ENCODE results near the gene NOL4L. TPM values are rescaled to one million over a fixed set of nuclear protein-coding genes. Genes with fewer than 3 reads are reported as not detected.

NOL4L gene
- total RNA-seq, 1 experiment from 2014 or later, result 31.7 TPM

DNA sequence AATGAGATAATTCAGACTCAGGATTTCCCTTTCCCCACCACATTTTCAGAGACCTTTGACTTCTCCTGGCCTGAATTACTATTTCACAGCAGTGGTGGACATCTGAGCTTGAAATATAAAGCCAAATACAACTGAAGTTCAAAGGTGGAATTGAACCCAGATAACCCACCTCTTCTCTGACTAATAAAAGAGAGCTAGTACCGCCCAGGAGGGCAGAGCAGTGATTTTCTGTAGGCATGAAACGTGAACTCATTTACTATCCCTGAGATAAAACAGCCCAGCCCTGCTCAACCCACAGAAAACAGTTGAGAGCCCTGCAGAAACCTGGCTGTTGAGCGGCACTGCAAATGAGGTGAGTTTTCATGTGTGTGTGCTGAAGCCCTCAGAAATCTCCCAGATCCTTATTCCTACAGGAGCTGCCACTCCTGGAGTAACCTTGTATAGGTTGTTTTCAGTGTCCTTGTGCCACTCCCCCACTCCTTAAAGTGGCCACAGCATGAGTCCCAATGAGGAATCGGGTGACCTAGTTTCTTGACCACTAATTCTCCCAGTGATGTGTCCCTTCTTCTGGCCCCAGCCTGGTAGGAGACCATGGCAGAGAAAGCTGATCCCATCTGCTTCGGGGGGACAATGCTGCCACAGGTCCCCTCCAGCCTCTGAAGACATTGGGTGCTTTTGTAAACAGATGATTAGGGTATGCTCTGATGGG, 99.2 kb downstream of the NOL4L start:
- no peak overlapping the region for H3K56ac ChIP-seq (ENCODE audit: insufficient read length, low read depth, low read length)
- H3K27me3 Mint-ChIP-seq (ENCODE audit: low read depth), result peaks cover 34% of the 10 kb centered on the region
- H3K14ac ChIP-seq (ENCODE audit: insufficient read depth, low read length), result no peak overlapping the region
- H4K20me1 ChIP-seq (ENCODE audit: control insufficient read depth, insufficient read depth, insufficient read length), result no peaks in the 10 kb centered on the region
- no peak overlapping the region for H3K4me2 ChIP-seq (ENCODE audit: insufficient read depth, insufficient read length, low read length)
- no peaks in the 10 kb centered on the region for H3K27me3 ChIP-seq (ENCODE audit: insufficient read depth, low read length)
- peak overlapping the region; percentile 17 to 42; a peak in 2 of 5 replicates for H3K4me3 Mint-ChIP-seq
- no peak overlapping the region for H2BK15ac ChIP-seq (ENCODE audit: low read depth, low read length)
- TF ChIP-seq, protein P1, sequence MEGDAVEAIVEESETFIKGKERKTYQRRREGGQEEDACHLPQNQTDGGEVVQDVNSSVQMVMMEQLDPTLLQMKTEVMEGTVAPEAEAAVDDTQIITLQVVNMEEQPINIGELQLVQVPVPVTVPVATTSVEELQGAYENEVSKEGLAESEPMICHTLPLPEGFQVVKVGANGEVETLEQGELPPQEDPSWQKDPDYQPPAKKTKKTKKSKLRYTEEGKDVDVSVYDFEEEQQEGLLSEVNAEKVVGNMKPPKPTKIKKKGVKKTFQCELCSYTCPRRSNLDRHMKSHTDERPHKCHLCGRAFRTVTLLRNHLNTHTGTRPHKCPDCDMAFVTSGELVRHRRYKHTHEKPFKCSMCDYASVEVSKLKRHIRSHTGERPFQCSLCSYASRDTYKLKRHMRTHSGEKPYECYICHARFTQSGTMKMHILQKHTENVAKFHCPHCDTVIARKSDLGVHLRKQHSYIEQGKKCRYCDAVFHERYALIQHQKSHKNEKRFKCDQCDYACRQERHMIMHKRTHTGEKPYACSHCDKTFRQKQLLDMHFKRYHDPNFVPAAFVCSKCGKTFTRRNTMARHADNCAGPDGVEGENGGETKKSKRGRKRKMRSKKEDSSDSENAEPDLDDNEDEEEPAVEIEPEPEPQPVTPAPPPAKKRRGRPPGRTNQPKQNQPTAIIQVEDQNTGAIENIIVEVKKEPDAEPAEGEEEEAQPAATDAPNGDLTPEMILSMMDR (conservative IDR thresholded peaks at IDR 0.05), result no peak
- no peak overlapping the region for H3K27ac ChIP-seq (ENCODE audit: insufficient read length, low read depth, low read length)
- H3K9ac ChIP-seq (ENCODE audit: extremely low read depth, insufficient read length, low read length), result no peak overlapping the region
- H3K27ac Mint-ChIP-seq, result no peak overlapping the region
- no peak overlapping the region for H2BK12ac ChIP-seq (ENCODE audit: insufficient read length, low read depth, low read length)
- H3K36me3 Mint-ChIP-seq (ENCODE audit: insufficient read depth in 1 of 3, low read depth in 3 of 3), result peaks cover 0 to 2% (median 0%) of the 10 kb centered on the region in 3 experiments; a peak in 2 of 7 replicates
- H3K4me1 ChIP-seq (ENCODE audit: insufficient read depth, low read length), result peaks cover 1% of the 10 kb centered on the region; the same call in 1 of the 2 replicates
- H2BK5ac ChIP-seq (ENCODE audit: insufficient read length, low read length), result no peak overlapping the region
- no peaks in the 10 kb centered on the region for H3K9me3 ChIP-seq (ENCODE audit: control insufficient read depth, low read depth, low read length)
- no peak overlapping the region for H2BK20ac ChIP-seq (ENCODE audit: low read depth, low read length, poor library complexity, severe bottlenecking)
- H3K4ac ChIP-seq (ENCODE audit: low read depth, low read length), result no peak overlapping the region
- no peak overlapping the region for H2AK5ac ChIP-seq (ENCODE audit: insufficient read length, low read length)
- H2BK120ac ChIP-seq (ENCODE audit: low read depth, low read length, poor library complexity, severe bottlenecking), result no peak overlapping the region
- WGBS (ENCODE audit: extremely low coverage, insufficient read length, low lambda C conversion rate), result no CpG with 5 or more reads among the region's 5 CpGs
- peaks cover 12% of the 10 kb centered on the region for H3K23me2 ChIP-seq (ENCODE audit: insufficient read length, low read depth, low read length, poor library complexity, severe bottlenecking)
- no peak overlapping the region for H3K18ac ChIP-seq (ENCODE audit: insufficient read length, low read depth, low read length)
- H3K79me2 ChIP-seq (ENCODE audit: insufficient read depth, low read length), result peaks cover 5% of the 10 kb centered on the region; the same call in 1 of the 2 replicates
- H4K8ac ChIP-seq (replicated peaks; ENCODE audit: insufficient read length, low read depth, low read length), result no peak overlapping the region
- peaks cover 2 to 3% of the 10 kb centered on the region in 2 experiments; a peak in 3 of 5 replicates for H3K9me3 Mint-ChIP-seq
- DNase-seq, result no peak
- no peaks in the 10 kb centered on the region for H3K79me1 ChIP-seq (ENCODE audit: insufficient read depth, low read depth, low read length, poor library complexity, severe bottlenecking)
- no peak overlapping the region for H3K23ac ChIP-seq (ENCODE audit: insufficient read length, low read depth, low read length)
- no peak overlapping the region for H3T11ph ChIP-seq (ENCODE audit: low read length)
- no peak overlapping the region for H4K91ac ChIP-seq (ENCODE audit: insufficient read length, low read depth, low read length)
- H3K4me1 Mint-ChIP-seq, result peaks cover 19 to 23% of the 10 kb centered on the region in 2 experiments
- no peak overlapping the region for H4K5ac ChIP-seq (ENCODE audit: insufficient read length, low read depth, low read length)
- no peak overlapping the region for H2AFZ ChIP-seq (ENCODE audit: low read length)
